Colonic mucosa (tissue), 4 donors: ENCODE measurements around the gene SLAMF1. TPM values are rescaled to one million over a fixed set of nuclear protein-coding genes. Genes with fewer than 3 reads are reported as not detected.
A peak's percentile ranks its signal among the peaks of the same experiment; 100 is the strongest.

ENCODE experiments used
- DNase-seq: peaks from one replicate; pipeline ENCODE4 v3.0.0-alpha.2; 2020
- H3K27ac ChIP-seq: fragments of 200-600 bp; one replicate; pipeline ENCODE4 v1.8.0; 2021
- H3K27me3 ChIP-seq: fragments of 200-600 bp; one replicate; pipeline ENCODE4 v1.8.0; 2021
- H3K36me3 ChIP-seq: fragments of 200-600 bp; one replicate; pipeline ENCODE4 v1.8.0; 2021
- H3K4me1 ChIP-seq: fragments of 200-600 bp; one replicate; pipeline ENCODE4 v1.8.0; 2021; ENCODE audit warnings: mild to moderate bottlenecking
- H3K4me3 ChIP-seq: fragments of 200-600 bp; one replicate; pipeline ENCODE4 v1.8.0; 2021
- H3K9ac ChIP-seq, 2 donors: one replicate each; pipeline ENCODE4 v1.7.0; 2013; ENCODE audit warnings: control low read depth in 2 of 2, low read depth in 2 of 2, low read length in 2 of 2
- H3K9me3 ChIP-seq: fragments of 200-600 bp; one replicate; pipeline ENCODE4 v1.8.0; 2021
- CTCF ChIP-seq: fragments of 200-600 bp; IDR thresholded peaks from one replicate; pipeline ENCODE4 v1.8.0; 2022; ENCODE audit warnings: antibody characterized with exemption, mild to moderate bottlenecking
- intact Hi-C: fragments of 100-400 bp; cut with DNase I; formaldehyde crosslinking; loops from one replicate; pipeline ENCODE4 v1.14.1; 2022
- total RNA-seq, 2 donors: library from RNA; stranded (reverse); fragmentation: NEBNext Ultra II Directional in 1 of 2; extraction: Animal tissue kit (Norgen Biotek cat#: 25700) in 1 of 2; gene quantifications; one replicate each; pipeline ENCODE4 v1.2.1, GENCODE V29; 2021
- donor health status: healthy.
- donor health status: DM: no; HTN: no; CAD: no.
- donor health status: DM: no; HTN: no; CAD: no.

The SLAMF1 gene
- total RNA-seq, 2 donors from 2014 or later, result 0.69 to 1.2 TPM

- intact Hi-C loops, result no loop called here
- H3K27me3 ChIP-seq, result no peaks in the 10 kb centered on the region
- no peak for DNase-seq
- no peak overlapping the region for H3K9ac ChIP-seq
- H3K36me3 ChIP-seq, result no peaks in the 10 kb centered on the region
- H3K27ac ChIP-seq, result no peak overlapping the region
- H3K4me3 ChIP-seq, result no peak overlapping the region
- no peaks in the 10 kb centered on the region for H3K9me3 ChIP-seq
- TF ChIP-seq CTCF, result no peak
- H3K4me1 ChIP-seq, result no peaks in the 10 kb centered on the region
Measured at GRCh38 chr1:160669276-160669675, 22.4 kb upstream of the SLAMF1 start.

GRCh38 chr1:160667896-160668295 lies 21.1 kb upstream of the SLAMF1 start:
- intact Hi-C loops, result no loop called here
- no peaks in the 10 kb centered on the region for H3K27me3 ChIP-seq
- no peak overlapping the region for H3K4me3 ChIP-seq
- no peak for DNase-seq
- H3K27ac ChIP-seq, result no peak overlapping the region
- no peak for TF ChIP-seq CTCF
- H3K9me3 ChIP-seq, result no peaks in the 10 kb centered on the region
- no peaks in the 10 kb centered on the region for H3K4me1 ChIP-seq
- no peaks in the 10 kb centered on the region for H3K36me3 ChIP-seq
- H3K9ac ChIP-seq, result no peak overlapping the region

GRCh38 chr1:160666079-160666442 lies 19.2 kb upstream of the SLAMF1 start:
- H3K4me1 ChIP-seq, result no peaks in the 10 kb centered on the region
- peak overlapping the region; percentile 19 for H3K27ac ChIP-seq
- no peaks in the 10 kb centered on the region for H3K9me3 ChIP-seq
- DNase-seq, result no peak
- H3K27me3 ChIP-seq, result no peaks in the 10 kb centered on the region
- no peaks in the 10 kb centered on the region for H3K36me3 ChIP-seq
- H3K9ac ChIP-seq, result no peak overlapping the region
- TF ChIP-seq CTCF, result no peak
- H3K4me3 ChIP-seq, result no peak overlapping the region
- intact Hi-C loops, result no loop called here

- no peaks in the 10 kb centered on the region for H3K9me3 ChIP-seq
- DNase-seq, result no peak
- no peaks in the 10 kb centered on the region for H3K4me1 ChIP-seq
- H3K27me3 ChIP-seq, result no peaks in the 10 kb centered on the region
- intact Hi-C loops, result no loop called here
- no peak for TF ChIP-seq CTCF
- H3K27ac ChIP-seq, result peak overlapping the region; percentile 11
- no peak overlapping the region for H3K4me3 ChIP-seq
- H3K9ac ChIP-seq, result no peak overlapping the region
- no peaks in the 10 kb centered on the region for H3K36me3 ChIP-seq
Measured at GRCh38 chr1:160665330-160666078, 18.7 kb upstream of the SLAMF1 start.

GRCh38 chr1:160664573-160665051 lies 17.8 kb upstream of the SLAMF1 start:
- no peak for DNase-seq
- Histone ChIP-seq H3K4me3 (no peak overlapping the region), H3K27ac (peak overlapping the region; percentile 11), H3K27me3 (no peaks in the 10 kb centered on the region), H3K9ac (no peak overlapping the region), H3K36me3 (no peaks in the 10 kb centered on the region), H3K9me3 (no peaks in the 10 kb centered on the region), H3K4me1 (no peaks in the 10 kb centered on the region)
- TF ChIP-seq CTCF, result no peak
- intact Hi-C loops, result loop anchor here (5.0 kb wide), 1 partner anchor 52 kb away; no protein-coding TSS in a partner anchor
